Measurements from ENCODE around the gene TUFT1. TPM values are rescaled to one million over a fixed set of nuclear protein-coding genes. Genes with fewer than 3 reads are reported as not detected.

Gene TUFT1
- polyA plus RNA-seq, 1 donor from 2014 or later = 25.8 TPM

GRCh38 chr1:151584278-151584677, 44.2 kb downstream of the TUFT1 start:
- Histone ChIP-seq H3K9me2 (ENCODE audit: insufficient read depth, low read length) (no peaks in the 10 kb centered on the region), H3K27me3 (ENCODE audit: insufficient read depth, low read depth, low read length) (no peaks in the 10 kb centered on the region), H3K4me2 (ENCODE audit: low read length) (no peak overlapping the region), H3K9ac (ENCODE audit: low read length) (no peak overlapping the region), H4K20me1 (ENCODE audit: insufficient read depth) (no peaks in the 10 kb centered on the region), H2AFZ (ENCODE audit: low read depth, low read length) (no peak overlapping the region), H3K4me3 (ENCODE audit: low read length) (no peak overlapping the region), H3K79me2 (replicated peaks; ENCODE audit: insufficient read depth, low read length) (no peaks in the 10 kb centered on the region), H3K9me3 (ENCODE audit: low read length) (no peaks in the 10 kb centered on the region), H3K27ac (ENCODE audit: low read length) (no peak overlapping the region), H3F3A (ENCODE audit: insufficient read depth, low read length, poor library complexity, severe bottlenecking) (no peaks in the 10 kb centered on the region), H3K36me3 (ENCODE audit: insufficient read depth, low read length) (peaks cover 12% of the 10 kb centered on the region)
- TF ChIP-seq SMC3 (conservative IDR thresholded peaks at IDR 0.05; ENCODE audit: poor library complexity) (no peak), EZH2 (IDR thresholded peaks at IDR 0.05; ENCODE audit: borderline replicate concordance, insufficient read depth, low read length, poor library complexity, severe bottlenecking) (no peak), REST (IDR thresholded peaks at IDR 0.05; ENCODE audit: borderline replicate concordance) (no peak), RAD21 (conservative IDR thresholded peaks at IDR 0.05) (no peak), TAF1 (IDR thresholded peaks at IDR 0.05; ENCODE audit: low read depth) (no peak), POLR2AphosphoS5 (IDR thresholded peaks at IDR 0.05) (no peak), CTCF (IDR thresholded peaks at IDR 0.05; ENCODE audit: poor library complexity, severe bottlenecking) (no peak), MXI1 (conservative IDR thresholded peaks at IDR 0.05; ENCODE audit: poor library complexity, severe bottlenecking) (no peak), EP300 (conservative IDR thresholded peaks at IDR 0.05; ENCODE audit: poor library complexity, severe bottlenecking) (no peak)

- Histone ChIP-seq H3K27me3 (ENCODE audit: insufficient read depth, low read depth, low read length) (no peaks in the 10 kb centered on the region), H3K9me3 (ENCODE audit: low read length) (no peaks in the 10 kb centered on the region), H3K36me3 (ENCODE audit: insufficient read depth, low read length) (peaks cover 7% of the 10 kb centered on the region), H3K9me2 (ENCODE audit: insufficient read depth, low read length) (no peaks in the 10 kb centered on the region), H3F3A (ENCODE audit: insufficient read depth, low read length, poor library complexity, severe bottlenecking) (no peaks in the 10 kb centered on the region), H3K4me3 (ENCODE audit: low read length) (no peak overlapping the region), H3K9ac (ENCODE audit: low read length) (no peak overlapping the region), H2AFZ (ENCODE audit: low read depth, low read length) (no peak overlapping the region), H3K4me2 (ENCODE audit: low read length) (no peak overlapping the region), H3K27ac (ENCODE audit: low read length) (no peak overlapping the region), H3K79me2 (replicated peaks; ENCODE audit: insufficient read depth, low read length) (no peaks in the 10 kb centered on the region), H4K20me1 (ENCODE audit: insufficient read depth) (no peaks in the 10 kb centered on the region)
- no peak for TF ChIP-seq SMC3 (conservative IDR thresholded peaks at IDR 0.05; ENCODE audit: poor library complexity)
- TF ChIP-seq REST (IDR thresholded peaks at IDR 0.05; ENCODE audit: borderline replicate concordance) = no peak
Measured at GRCh38 chr1:151584780-151585179, 44.7 kb downstream of the TUFT1 start.
